AG08396 (cell line): ENCODE data around the gene IL4.

ENCODE experiments used
- DNase-seq: peaks from one replicate; pipeline ENCODE4 v3.0.0; 2012; ENCODE audit warnings: low spot score, mixed read lengths

IL4 gene

DNA sequence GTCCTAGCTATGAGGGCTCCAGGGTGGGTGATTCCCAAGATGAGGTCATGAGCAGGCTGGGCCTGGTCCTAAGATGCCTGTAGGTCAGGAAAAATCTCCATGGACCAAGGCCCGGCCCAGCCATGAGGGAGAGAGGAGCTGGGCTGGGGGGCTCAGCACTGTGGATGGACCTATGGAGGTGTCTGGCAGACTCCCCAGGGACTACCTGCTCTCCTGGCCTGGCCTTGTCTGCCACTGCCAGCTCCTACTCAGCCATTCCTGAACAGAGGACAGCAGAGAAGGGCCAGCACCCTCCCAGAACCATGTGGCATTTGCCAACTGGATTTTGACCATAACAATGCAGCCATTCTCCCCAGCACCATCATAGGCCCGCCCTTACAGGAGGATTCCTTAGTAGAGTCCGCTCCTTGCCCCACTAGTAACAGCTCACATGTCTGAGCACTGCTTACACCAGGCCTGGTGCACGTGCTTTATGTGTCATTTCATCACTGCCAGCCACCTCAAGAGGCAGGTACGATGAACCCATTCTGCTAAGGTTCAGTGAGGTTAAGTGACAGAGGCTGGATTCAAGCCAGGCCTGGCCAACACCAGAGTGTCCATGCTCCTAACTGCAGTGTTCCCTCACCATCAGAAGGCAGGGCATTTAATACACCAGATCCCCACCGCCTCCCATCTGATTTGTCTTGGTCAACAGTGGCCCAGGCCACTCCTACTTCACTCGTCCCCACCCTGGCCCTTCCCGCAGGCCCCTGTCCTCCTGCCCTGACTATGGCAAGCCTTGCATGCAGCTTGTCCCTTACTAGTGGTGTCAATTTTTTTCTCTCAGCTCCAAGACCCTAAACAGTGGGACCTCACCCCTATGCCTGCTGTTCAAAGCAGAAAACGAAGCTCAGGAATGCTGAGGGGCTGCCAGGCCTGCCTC lies 15.1 kb upstream of the IL4 start:
- DNase-seq = no peak

DNA sequence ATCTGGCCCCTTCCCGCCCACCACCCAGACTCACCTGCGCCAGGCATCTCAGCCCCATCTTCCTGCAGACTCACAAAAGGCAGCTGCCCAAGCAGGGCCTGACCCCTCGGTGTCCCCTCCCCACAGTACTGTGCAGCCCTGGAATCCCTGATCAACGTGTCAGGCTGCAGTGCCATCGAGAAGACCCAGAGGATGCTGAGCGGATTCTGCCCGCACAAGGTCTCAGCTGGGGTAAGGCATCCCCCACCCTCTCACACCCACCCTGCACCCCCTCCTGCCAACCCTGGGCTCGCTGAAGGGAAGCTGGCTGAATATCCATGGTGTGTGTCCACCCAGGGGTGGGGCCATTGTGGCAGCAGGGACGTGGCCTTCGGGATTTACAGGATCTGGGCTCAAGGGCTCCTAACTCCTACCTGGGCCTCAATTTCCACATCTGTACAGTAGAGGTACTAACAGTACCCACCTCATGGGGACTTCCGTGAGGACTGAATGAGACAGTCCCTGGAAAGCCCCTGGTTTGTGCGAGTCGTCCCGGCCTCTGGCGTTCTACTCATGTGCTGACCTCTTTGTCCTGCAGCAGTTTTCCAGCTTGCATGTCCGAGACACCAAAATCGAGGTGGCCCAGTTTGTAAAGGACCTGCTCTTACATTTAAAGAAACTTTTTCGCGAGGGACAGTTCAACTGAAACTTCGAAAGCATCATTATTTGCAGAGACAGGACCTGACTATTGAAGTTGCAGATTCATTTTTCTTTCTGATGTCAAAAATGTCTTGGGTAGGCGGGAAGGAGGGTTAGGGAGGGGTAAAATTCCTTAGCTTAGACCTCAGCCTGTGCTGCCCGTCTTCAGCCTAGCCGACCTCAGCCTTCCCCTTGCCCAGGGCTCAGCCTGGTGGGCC lies 13.9 kb upstream of the IL4 start:
- DNase-seq = no peak

DNA sequence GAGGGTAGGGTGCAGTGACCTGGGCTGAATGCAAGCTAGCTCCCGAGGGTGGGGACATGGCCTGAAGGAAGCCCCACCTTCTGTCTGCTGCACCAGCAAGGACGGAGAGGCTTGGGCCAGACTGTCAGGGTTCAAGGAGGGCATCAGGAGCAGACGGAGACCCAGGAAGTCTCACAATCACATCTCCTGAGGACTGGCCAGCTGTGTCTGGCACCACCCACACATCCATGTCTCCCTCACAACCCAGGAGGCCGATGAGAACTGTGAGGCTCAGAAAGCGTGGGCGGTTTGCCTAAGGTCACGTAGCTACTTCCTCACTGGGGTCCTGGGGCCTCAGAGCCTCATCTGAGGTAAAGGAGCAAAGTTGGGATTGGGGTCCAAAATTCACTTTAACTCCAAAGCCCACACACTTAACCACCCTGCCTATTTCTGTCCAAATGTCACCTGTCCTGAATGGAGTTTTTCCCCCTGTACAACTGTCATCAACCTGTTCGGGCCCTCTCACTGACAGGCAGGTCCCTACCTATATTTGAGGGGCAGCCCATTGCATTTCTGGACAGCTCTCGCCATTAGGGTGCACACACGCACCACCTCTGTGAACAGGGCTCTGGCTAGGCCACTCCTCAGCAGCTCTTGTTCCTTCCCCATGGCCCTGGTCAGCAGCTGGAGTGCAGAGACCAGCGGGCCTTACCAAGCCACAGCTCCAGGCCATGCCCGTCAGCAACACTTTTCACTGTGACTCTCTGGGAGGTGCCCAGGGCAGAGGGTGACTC lies 12.4 kb upstream of the IL4 start:
- no peak for DNase-seq

DNA sequence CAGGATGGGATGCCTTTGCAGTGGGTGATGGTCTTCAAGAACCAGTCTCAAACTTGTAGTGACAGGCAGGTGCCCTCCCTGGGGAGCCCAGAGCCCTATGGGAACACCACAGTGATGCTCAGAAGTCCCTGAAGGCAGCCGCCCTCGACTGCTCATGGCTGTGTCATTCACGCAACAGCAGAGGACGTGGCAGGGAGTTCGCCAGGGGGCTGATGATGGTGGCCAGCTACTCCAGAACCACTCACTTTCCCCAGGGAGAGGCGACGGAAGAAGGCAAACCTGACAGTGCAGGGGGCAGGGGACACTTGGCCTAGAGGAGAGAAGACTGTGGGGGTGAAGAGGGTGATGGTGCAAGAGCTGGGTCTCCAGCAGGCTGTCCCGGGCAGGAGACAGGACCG lies 11.8 kb upstream of the IL4 start:
- no peak for DNase-seq

DNA sequence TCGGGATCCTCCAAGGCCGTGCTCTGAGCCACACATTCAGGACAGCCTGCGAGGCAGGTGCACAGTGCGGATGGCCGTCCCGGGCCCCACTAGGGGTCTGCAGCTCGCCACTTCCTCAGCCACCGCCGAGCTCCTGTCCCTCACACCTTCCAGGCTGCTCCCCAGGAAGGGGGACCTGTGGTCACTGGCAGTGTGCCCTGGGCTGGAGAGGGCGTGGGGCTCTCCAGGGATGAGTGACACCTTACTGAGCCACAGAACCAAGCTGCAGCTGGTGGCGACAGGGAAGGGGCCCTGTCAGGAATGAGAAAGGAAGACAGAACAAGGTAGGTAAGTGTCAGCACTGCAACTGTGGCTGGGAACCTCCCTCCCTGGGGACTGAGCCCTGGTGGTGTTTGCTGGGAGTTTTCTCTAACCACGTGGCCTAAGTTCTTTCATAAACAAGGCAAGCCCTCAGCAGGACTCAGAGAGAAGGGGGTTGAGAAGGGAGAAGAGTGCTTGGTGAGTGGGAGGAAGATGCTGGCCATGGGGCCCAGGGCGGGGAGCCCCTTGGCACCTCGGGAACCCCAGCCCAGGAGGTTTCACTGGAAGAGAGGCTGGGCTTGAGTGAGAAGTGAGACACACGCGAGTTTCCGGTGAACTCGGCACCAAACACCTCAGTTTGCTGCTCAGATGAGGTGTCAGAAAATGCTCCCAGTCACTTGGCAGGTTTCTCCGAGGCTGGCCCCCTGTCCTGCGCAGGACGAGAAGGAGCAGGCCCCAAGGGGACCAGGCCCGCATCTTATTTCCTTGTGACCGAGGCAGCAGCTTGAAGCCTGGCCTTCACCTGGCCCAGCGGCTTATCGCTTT lies 10.6 kb upstream of the IL4 start:
- peak; percentile 59 for DNase-seq

DNA sequence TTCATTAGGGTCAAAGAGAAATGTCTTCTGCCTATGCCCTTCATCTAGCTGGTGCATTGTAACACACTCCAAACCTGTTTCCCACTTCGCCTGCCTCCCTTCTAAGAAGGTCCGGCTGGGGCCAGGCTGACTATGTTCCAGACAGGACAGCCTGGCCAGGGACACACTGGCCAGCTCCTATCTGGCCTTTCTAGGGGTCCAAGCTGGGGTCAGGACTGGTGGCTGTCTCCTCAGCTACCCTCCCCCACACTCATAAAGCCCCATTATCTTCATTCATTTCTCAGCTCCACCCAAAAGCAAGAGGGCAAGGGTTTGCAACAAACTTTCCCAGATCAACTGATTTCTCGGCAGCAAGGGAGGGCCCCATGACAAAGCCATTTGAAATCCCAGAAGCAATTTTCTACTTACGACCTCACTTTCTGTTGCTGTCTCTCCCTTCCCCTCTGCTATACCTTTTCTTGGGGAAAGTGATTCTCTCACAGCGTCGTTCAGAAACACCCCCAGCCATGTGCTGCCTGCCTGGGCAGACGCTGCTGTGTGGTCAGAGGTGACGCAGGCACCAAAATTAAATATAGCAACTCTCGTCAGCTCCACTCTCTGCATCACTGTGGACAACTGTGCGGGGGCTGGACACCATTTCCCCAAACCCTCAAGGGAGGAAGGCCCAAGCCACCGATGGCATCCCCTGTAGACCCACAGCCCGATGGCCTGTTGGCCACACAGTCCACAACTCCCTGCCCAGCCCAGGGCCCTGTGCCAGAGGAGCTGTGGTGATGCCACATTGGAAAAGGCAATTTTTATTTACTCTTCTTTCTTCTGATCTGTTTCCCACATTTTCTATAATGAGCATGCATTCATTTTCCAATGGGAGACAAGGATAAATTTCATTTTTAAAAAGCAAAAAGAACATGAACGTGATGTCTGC lies 9.8 kb upstream of the IL4 start:
- DNase-seq = no peak

DNA sequence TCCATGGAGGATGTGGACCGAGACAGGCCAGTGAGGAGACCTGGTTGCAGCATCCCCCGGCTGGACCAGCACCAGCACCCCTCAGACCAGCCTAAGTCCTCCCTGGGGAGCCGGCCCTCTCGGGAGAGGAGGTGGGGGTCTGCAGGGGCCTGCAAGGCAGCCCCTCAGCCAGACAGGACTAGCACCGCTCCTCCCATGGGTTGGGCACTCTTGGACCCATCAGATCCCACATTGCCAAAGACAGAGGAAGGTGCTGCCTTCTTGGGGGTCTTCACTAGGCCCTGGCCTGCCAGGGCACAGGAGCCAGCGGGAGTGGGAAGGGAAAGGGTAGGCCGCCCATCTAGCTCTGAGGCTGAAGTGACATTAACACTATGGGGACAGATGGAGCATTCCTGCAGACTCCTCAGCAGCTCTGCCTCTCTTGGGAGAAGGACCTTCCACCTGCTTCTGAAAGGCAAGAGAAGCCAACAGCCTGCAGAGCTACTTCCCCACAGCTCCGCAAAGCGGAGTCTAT lies 9.0 kb upstream of the IL4 start:
- DNase-seq = no peak

DNA sequence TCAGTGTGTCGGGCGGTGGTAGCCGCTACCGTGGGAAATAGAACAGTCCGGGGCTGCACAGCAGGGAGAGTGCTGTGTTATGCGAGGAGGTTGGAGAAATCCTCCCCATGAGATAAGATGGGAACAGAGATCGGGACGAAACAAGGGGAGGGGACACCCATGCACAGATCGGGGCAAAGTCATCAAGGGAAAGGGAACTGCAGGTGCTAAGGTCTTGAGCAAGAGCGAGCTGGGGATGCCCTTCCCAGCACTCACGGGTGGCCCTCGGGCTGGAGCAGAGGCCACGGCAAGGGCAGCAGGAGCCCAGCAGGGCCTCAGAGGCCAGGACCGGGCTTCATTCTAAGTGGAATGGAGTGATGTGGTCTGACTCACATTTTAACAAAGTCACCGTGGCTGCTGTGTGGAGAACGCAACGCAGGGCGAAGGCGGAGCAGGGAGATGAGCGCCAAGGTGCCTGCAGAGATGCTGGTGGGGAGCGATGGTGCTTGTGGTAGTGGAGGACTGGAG lies 8.2 kb upstream of the IL4 start:
- no peak for DNase-seq

DNA sequence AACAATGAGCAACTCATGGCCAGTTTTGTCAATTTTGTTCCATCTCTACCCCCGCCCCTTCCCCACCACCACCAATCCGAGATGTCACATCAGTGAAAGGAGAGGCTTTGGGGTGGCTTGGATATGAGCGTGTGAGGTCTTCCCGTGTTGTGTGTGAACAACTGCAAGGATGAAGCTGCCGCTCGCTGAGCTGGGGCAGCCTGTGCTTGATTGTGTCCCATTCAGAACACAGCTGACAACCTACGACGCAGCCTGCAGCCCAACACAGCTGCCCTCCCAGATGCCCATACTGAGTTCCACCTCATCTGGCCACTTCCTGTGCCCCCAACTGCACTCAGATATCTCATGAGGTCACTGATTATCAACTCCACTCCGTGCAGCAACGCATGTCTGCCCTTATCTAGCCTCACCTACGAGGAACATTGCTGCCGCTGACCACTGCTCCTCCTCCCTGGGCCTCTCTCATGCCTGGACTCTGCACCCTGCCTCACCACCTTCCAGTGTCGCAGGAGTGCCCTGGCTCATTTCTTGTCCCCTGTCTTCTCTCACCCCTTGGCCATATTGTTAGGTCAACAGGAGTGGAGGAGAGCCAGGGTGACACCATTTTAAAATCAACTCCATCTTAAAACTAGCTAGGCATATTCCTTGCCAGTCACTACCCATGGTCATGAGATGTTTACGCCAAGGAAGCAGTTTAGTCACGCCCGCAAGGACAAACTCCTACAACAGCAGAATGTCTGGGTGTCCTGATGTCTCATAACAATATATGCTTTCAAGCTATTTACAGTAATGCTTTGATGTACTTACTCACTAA lies 7.3 kb upstream of the IL4 start:
- DNase-seq = no peak

DNA sequence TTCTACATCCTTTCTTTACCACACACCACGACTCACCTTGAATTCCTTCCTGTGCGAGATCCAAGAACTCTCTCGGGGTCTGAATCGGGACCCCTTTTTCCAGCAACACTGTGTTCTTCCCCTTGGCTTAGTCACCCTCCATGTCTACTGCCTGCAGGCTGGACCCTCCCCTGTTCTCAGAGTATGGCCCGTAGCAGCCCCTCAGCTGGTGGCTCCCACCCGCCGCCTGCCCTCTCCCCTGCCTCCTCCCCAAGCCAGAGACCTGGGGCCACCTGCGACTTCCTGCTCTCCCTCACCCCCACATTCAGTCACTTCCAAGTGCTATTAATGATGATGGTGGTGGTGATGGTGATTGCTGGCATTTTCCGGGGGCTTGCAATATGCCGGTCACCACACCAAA lies 6.5 kb upstream of the IL4 start:
- no peak for DNase-seq

DNA sequence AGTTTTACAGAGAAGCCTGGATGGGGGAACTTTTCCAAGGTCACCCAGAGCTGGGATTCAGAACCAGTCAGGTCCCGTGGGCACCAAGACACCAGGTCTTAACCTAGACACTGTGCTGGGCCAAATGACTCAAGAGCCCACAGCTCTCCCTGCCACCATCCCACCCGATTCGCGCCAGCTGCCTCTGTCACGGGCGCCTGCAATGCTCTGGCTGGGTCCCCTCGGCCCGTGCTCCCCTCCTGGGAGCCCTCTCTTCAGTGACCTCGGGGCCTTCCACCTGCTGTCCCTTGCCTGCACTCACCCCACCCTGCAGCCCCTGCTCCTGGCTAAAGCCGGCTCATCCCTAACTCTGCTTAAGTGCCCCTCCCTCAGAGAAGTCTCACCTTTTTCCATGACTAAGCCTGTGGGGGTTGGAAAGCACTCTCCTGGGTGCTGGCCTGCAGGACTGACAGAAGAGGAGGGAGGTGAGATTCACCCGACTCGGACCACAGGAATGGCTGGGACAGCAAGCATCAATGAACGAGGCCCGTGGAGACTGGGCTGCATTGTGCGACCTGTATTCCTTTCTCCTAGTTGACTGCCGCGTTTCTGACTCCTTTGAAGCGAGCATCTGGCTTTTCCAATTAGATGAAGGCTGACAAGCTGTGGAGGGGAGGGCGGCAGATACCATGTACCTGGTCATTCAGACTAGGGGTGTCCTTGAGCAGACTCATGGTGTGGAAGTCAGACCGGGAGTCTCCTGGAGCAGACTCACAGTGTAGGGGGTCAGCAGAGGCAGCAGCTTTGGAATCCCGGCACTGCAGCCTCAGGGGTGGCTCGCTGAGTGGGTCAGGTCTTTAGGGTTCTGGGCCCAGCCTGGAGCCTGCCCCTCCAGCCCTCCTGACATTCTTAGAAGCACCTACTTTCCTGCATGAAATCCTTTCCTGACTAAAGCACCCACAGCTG lies 5.8 kb upstream of the IL4 start:
- DNase-seq = no peak

DNA sequence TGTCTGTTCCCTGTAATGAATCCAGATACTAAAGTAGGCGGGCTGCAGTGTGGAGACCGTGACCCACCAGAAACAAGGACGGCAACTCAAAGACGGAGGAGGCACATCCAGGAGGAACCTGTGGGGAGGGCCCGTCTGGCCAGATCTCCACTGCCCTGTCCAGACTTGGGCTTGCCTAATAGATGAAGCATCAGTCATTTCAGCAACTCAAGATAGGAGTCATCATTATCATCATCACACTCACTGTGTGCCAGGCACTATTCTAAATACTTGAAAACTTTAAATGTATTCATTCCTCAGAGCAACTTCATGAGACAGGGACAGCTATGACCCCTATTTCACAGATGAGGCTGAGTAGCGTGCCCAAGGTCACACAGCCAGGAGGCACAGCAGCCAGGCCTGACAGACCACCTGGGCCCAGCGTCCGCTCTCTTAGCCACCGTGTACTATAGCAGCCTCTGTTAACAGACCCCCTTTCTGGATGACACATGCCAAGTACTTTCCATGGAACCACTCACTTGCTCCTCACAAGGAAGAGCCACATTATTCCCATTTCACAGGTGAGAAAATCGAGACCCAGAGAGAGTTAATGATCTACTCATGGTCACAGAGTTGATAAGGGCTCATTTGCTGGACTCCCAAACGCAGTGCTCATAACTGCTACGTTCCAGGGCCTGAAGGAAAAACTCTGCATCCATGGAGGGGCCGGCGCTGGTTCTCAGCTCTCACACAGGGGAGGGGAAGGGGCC lies 4.9 kb upstream of the IL4 start:
- DNase-seq = no peak

DNA sequence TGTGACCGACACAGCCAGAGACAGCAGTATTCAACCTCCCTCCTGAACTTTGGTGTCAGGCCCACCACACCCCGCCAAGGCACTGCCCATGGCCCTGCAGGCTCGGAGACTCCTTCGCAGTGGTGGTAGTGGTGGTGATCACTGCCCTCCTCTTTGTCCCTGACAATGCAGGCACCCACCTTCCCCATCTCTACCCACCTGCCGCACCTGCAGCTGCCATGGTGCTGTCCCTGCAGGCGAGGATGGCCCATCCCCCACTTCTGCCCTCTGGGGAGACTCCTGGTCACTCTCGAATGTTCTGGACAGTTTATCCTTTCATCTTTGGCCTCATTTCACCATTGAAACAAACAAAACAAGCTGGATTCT lies 4.4 kb upstream of the IL4 start:
- DNase-seq = no peak

DNA sequence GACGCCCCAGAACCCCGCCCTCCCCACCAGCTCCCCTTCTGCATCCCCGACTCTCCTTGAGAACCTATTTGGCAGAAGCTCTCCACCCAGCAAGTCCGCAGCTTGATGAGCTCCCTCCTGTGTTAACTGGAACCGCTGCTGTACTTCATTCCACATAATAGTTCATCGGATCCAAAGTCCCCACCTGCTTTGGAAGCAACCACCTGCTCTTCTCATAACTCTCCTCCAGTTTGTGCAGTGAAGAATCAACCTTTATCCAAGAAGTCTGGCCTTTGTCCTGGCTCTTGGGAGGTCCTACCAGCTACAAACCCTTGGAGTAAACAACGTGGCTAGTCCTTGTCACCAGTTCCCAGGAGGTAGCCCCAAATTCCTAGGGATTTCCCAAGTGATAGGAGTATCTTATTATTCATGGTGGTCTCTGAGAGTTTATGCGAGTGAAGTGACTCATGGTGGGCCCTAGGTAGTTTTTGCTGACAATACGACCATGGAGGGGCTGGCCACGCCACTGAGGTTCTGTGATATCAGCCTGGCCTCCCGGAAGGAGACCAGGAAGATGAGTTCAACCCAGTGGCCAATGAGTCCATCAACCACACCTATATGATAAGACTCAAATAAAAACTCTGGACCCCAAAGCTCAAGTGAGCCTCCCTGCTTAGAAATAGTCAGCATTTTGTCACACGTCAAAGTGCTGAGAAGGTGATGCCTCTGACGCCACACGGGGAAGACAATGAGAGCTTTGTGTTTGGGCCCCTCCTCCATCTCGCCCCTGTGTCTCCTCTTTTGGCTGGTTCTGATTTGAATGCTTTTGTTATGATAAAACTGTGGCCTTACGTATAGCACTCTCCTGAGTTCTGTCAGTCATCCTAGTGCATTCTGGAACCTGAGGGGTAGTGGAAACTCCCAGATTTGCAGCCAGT lies 3.6 kb upstream of the IL4 start:
- no peak for DNase-seq

DNA sequence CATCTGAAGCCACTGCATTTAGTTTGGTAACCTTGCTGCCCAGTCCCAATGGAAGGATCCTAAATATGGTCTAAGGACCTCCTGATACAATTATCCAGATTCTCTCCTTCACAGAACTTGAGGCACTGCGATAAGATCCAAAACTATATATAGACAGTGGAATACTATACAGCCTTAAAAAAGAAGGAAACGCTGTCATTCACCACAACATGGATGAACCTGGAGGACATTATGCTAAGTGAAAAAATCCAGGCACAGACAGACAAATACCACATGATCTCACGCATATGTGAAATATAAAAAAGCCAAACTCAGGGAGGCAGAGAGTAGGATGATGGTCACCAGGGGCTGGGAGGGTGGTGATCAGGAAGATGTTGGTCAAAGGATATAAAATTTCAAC lies 2.8 kb upstream of the IL4 start:
- DNase-seq = no peak

DNA sequence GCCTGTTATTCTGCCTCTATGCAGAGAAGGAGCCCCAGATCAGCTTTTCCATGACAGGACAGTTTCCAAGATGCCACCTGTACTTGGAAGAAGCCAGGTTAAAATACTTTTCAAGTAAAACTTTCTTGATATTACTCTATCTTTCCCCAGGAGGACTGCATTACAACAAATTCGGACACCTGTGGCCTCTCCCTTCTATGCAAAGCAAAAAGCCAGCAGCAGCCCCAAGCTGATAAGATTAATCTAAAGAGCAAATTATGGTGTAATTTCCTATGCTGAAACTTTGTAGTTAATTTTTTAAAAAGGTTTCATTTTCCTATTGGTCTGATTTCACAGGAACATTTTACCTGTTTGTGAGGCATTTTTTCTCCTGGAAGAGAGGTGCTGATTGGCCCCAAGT lies 301 bp upstream of the IL4 start:
- no peak for DNase-seq
